Measurements from ENCODE around the gene SPINK5.

The SPINK5 gene

DNA sequence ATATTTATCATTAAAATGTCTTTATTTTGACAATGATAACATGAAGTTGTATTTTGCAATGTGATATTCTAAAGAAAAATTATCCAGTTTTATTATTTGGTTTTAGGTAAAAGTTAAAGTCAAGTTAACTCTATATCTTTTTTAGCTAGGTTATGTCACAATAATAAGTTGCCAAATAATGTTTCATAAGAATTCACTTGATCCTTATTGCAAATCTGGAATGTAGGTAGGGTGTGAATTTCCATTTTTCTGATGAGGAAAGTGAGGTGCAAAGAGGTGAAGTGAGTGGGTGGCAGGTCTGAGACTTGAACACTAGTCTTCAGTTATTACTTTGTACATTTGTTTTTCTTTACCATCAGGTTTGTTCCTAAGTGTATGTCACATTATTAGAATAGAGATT lies 21.5 kb downstream of the SPINK5 start:
- Mint-ChIP-seq H3K36me3 (no peaks in the 10 kb centered on the region), H3K27me3 (no peaks in the 10 kb centered on the region), H3K27ac (no peak overlapping the region), H3K4me3 (no peak overlapping the region), H3K4me1 (no peaks in the 10 kb centered on the region), H3K9me3 (peaks cover 16% of the 10 kb centered on the region)

DNA sequence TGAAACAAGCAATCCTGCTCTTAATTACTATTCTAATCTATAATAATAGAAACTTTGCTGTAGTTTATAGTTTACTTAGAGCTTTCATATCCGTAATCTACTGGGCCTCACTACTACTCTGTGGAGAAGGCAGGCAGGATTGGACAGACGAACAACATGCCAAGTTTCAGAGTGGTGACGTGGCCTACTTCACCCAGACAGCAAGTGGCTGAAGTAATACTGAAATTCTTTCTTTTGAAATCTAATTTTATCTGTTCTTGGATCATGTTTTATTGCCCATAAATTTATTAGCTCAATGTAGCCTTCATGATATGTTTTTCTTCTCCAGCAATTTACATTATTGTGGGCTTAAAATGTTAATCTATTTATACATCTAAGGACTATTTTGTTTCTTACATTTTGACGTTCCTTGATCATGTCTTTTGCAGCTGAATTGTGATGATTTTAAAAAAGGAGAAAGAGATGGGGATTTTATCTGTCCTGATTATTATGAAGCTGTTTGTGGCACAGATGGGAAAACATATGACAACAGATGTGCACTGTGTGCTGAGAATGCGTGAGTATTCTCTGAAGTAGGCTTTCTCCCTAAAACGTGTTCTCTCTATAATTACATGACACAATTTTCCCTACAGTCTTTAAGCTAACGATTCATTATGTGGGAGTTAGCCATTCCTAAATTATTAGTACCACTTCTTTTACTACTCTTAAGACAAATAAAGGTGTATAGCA lies 22.4 kb downstream of the SPINK5 start:
- Mint-ChIP-seq H3K9me3 (peaks cover 12% of the 10 kb centered on the region), H3K4me1 (no peaks in the 10 kb centered on the region), H3K27me3 (no peaks in the 10 kb centered on the region), H3K36me3 (no peaks in the 10 kb centered on the region), H3K27ac (no peak overlapping the region), H3K4me3 (no peak overlapping the region)

DNA sequence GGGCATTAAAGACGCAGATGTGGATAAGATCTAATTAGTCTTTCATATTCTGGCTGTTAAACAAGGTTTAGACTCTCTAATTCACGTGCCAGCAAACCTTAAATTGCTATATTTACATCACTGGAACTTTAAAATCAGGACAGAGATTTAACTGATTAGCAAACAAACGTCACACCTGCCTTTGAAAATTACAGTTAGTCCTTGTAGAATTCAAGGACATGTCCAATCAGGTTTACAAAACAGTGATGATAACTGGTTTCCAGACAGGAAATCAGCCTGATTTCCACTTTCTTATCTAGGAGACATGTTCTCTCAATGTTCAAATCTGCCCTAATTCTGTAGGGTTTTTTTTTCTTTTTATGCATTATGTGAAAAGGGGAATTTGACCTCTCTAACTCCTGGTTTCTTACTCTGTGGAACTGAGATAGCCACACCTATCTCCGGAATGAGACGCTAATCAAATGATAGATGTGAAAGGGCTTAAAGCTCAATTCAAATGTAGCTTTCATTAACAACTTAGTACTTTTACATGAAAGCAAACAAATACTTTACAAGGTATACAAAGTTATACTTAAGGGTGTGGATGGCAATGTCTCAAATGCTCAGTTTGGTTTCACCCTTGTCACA lies 26.5 kb downstream of the SPINK5 start:
- Mint-ChIP-seq H3K27ac (no peak overlapping the region), H3K27me3 (no peaks in the 10 kb centered on the region), H3K4me3 (no peak overlapping the region), H3K9me3 (no peaks in the 10 kb centered on the region), H3K36me3 (no peaks in the 10 kb centered on the region), H3K4me1 (no peaks in the 10 kb centered on the region)

DNA sequence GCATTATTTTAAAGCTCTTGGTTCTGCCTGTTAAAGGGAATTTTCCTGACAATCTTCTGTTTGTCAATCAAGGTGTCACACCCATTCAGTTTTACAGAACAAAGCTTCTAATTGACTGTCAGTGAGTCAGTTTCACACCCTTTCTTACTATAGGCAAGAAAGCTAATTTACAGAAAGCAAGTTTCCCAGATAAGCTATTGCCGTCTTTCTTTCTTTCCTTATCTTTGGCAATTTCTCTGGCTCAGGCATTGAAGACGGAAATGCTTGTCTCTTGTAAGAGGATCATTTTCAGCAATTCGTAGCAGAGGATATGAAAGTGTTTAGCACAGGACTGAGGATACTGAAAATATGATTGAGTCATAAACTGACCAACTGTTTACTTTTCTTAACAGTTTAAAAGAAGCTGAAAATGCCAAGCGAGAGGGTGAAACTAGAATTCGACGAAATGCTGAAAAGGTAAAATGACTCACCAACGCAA lies 27.0 kb downstream of the SPINK5 start:
- H3K36me3 Mint-ChIP-seq: no peaks in the 10 kb centered on the region
- H3K9me3 Mint-ChIP-seq: no peaks in the 10 kb centered on the region
- H3K27me3 Mint-ChIP-seq: no peaks in the 10 kb centered on the region
- no peaks in the 10 kb centered on the region for H3K4me1 Mint-ChIP-seq
- H3K4me3 Mint-ChIP-seq: no peak overlapping the region
- H3K27ac Mint-ChIP-seq: no peak overlapping the region

DNA sequence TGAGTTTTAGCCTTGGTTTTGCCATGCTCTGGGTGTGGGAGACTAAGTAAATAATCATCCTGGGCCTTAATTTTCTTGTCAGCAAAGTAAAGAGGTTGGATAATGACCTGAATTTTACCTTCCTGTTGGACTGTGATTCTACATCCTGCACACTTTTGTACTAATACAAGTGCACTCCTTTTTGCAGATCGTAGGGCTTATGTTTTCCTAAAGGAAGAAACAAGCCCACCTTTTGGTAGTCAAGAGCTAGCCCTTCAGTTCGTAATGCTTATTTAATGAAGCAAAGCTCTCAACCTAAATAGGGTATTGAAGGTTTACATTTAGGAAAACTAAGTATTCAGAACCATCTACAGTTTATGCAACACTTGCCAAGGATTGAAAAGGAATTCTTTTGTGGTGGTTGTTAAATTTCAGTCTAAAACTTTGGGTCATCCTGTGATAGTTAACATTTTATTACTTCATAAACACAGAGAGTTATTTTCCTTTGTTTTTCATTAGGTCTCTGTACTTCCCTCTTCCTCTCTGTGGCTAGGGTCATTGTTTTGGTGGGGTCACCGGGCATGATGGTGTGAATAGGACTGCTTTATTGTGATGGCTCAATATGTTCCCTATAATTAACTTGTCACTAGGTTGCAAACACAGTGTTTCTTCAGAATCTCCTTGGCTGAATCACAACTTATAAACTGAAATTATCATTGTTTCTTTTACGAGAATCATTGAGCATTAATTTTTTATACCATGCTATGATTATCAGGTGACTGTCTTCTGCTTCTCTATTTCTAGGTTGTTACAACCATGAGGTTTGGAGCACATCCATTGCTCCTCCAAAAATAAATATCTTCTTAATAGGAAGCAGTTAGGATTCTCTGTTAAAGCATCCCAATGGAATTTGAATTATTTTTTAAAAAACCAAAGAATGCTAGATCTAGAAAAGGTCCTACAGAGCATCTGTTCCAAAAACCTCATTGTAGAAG lies 28.5 kb downstream of the SPINK5 start:
- Mint-ChIP-seq H3K4me3 (no peak overlapping the region), H3K36me3 (no peaks in the 10 kb centered on the region), H3K27me3 (no peaks in the 10 kb centered on the region), H3K9me3 (no peaks in the 10 kb centered on the region), H3K27ac (no peak overlapping the region), H3K4me1 (no peaks in the 10 kb centered on the region)

DNA sequence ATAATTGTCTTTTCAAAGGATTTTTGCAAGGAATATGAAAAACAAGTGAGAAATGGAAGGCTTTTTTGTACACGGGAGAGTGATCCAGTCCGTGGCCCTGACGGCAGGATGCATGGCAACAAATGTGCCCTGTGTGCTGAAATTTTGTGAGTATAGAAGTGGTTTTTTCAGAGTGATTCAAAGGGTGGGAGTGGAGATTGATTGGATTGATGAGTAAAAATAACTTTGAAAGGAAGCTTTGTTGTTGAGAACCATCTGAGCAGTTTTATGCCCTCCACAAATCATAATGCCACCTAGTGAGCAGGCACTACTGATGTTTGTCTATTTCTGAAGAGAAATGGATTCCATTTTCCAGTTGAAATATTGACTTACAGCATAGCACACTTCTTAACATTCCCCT lies 30.6 kb downstream of the SPINK5 start:
- no peak overlapping the region for H3K4me3 Mint-ChIP-seq
- no peak overlapping the region for H3K27ac Mint-ChIP-seq
- H3K36me3 Mint-ChIP-seq: no peaks in the 10 kb centered on the region
- no peaks in the 10 kb centered on the region for H3K27me3 Mint-ChIP-seq
- H3K4me1 Mint-ChIP-seq: no peaks in the 10 kb centered on the region
- no peaks in the 10 kb centered on the region for H3K9me3 Mint-ChIP-seq

DNA sequence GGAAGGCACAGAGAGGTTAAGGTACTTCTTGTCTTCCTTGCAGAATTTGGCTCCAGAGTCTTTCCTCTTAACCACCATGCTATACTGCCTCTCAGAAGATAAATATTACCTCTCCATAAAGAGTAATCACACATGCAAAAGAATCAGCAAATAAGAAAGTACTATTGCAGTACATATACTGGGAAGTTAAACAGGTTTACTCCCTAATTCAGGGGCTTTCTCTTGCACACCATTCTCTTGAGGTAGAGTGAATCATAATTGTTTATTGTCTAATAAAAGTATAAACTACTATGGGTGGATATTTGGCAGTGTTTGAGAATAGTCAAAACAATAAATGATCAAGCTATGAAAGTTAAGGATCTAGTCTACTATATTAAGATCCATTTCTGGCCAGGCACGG lies 40.4 kb downstream of the SPINK5 start:
- Mint-ChIP-seq H3K36me3 (no peaks in the 10 kb centered on the region), H3K4me1 (no peaks in the 10 kb centered on the region), H3K4me3 (no peak overlapping the region), H3K27ac (no peak overlapping the region), H3K9me3 (no peaks in the 10 kb centered on the region), H3K27me3 (peaks cover 4% of the 10 kb centered on the region)

DNA sequence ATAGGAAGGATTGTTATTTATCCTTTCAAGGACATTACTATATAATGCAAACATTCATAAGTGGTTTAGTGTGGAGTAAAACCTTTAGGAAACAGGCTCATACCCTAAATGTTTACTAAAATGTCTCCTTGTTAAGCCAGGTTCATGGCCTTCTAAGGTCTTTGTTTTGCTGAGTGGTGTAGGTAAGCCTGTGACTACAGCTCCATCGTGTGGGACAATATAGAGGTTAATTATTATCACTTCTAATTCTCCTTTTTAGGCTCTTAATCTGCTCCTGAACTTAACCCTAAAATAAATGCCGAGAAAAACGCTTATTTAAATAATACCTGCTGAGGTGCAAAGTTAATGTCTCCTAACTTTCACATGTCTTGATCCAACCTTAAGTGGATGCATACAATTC lies 43.8 kb downstream of the SPINK5 start:
- Mint-ChIP-seq H3K27me3 (peaks cover 2% of the 10 kb centered on the region), H3K4me1 (no peaks in the 10 kb centered on the region), H3K4me3 (no peak overlapping the region), H3K36me3 (no peaks in the 10 kb centered on the region), H3K9me3 (no peaks in the 10 kb centered on the region), H3K27ac (no peak overlapping the region)

DNA sequence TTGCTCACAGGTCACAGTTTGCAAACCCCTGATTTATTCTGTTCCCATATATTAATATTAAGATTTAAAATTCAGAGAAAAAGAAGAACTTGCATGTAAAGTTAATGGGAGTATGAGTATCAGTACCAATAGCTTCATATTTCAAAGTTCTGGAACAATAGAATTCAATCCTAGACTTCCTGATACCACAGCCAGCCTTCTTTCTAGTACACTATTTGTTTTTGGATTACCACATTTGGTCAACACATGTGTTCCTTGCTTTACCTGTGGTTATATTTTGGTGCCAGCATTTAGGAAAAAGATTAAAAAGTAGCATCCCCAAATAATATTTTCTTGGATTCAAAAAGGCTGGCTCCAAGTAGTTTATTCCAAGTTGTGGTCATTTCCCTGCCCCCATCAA lies 49.5 kb downstream of the SPINK5 start:
- peaks cover 3% of the 10 kb centered on the region for H3K27me3 Mint-ChIP-seq
- H3K9me3 Mint-ChIP-seq: no peaks in the 10 kb centered on the region
- H3K36me3 Mint-ChIP-seq: no peaks in the 10 kb centered on the region
- no peak overlapping the region for H3K4me3 Mint-ChIP-seq
- no peaks in the 10 kb centered on the region for H3K4me1 Mint-ChIP-seq
- H3K27ac Mint-ChIP-seq: no peak overlapping the region

DNA sequence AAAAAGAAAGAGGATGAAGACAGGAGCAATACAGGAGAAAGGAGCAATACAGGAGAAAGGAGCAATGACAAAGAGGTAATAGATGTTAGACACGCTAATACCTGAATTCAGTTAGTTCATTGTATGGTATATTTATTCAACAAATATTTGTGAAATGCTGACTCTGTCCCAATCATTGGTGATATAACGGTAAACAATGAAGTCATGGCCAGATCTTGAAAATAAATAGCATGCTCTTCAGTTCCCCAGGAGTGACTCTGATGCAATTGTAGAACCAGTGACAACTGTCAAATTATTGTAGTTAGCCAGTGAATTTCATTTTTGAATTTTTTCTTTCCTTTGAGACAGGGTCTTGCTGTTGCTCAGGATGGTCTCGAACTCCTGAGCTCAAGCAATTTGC lies 56.5 kb downstream of the SPINK5 start:
- Mint-ChIP-seq H3K9me3 (no peaks in the 10 kb centered on the region), H3K36me3 (no peaks in the 10 kb centered on the region), H3K27ac (no peak overlapping the region), H3K27me3 (peaks cover 2% of the 10 kb centered on the region), H3K4me1 (no peaks in the 10 kb centered on the region), H3K4me3 (no peak overlapping the region)

DNA sequence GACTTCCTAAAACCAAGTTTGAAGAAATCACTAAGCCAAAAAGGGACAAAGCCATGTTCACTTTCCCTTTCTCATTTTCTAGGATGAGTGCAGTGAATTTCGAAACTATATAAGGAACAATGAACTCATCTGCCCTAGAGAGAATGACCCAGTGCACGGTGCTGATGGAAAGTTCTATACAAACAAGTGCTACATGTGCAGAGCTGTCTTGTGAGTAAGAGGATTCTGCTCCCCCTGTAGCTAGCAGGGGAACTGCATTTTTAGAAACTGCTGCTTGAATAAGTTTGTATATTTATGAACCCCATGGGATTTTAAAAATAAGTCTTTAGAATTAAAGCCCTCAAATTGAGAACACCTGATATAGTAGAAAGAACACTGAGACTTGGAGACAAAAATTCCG lies 61.9 kb downstream of the SPINK5 start:
- Mint-ChIP-seq H3K27me3 (no peaks in the 10 kb centered on the region), H3K36me3 (no peaks in the 10 kb centered on the region), H3K9me3 (no peaks in the 10 kb centered on the region), H3K4me3 (no peak overlapping the region), H3K4me1 (no peaks in the 10 kb centered on the region), H3K27ac (no peak overlapping the region)

DNA sequence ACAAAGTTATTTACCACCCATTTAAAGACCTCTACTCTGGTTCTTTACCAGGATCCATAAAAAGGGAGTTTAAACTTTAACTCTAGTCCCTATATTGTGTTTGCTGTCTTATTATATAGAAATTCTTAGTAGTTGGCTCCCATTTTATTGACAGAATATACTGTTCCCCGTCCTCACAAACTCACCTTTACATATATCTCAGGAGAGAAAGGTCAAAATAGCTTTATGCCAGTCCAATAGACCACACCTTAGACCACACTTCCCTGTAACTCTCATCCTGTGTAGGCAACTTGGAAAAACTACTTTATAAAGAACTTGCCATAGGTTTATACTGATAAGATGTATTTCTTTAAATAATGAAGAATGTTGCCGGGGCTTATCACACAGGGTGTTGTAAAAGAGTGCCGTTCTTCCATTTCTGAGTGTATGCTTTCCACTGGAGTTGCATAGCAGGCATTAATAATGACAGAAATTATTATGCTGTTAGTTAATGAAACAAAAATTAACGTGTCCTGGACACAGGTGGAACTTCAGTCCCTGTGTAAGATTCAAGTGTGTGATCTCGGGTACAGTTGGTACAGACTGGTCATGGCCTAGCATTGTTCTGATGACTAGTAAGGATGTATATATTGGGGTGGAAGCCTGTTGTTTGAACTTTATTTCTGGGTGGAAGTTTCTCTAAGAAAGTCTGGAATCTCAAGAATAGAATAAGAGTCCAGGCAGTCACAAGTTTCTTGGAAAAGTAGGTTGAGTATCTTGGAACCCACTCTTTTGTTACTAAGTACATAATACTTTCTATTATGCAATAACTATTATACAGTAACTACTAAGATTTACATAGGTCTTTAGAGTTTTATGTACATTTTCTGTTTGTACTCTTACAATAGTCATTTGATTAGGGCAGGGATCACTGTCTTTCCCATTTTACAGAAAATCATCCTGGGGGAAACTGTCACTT lies 71.6 kb downstream of the SPINK5 start:
- Mint-ChIP-seq H3K36me3 (no peaks in the 10 kb centered on the region), H3K4me1 (no peaks in the 10 kb centered on the region), H3K27ac (no peak overlapping the region), H3K9me3 (no peaks in the 10 kb centered on the region), H3K4me3 (no peak overlapping the region), H3K27me3 (no peaks in the 10 kb centered on the region)

DNA sequence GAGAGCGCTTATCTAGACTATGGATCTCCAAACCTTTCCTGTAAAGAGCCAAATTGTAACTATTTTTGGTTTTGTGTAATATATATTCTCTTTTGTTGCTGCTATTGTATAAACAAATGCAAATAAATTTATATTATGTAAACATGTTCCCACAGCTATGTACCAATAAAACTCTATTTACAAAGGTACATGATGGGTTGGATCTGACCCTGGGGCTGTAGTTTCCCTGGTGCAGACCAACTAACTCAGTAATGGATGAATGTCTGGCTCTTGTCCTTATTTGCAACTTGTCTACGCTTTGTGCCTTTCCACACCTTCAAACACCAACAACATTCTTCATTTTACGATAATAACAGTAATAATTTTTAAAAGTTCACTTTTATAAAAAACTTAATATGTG lies 77.1 kb downstream of the SPINK5 start:
- Mint-ChIP-seq H3K27ac (no peak overlapping the region), H3K4me1 (no peaks in the 10 kb centered on the region), H3K9me3 (no peaks in the 10 kb centered on the region), H3K4me3 (no peak overlapping the region), H3K36me3 (no peaks in the 10 kb centered on the region), H3K27me3 (peaks cover 1% of the 10 kb centered on the region)

DNA sequence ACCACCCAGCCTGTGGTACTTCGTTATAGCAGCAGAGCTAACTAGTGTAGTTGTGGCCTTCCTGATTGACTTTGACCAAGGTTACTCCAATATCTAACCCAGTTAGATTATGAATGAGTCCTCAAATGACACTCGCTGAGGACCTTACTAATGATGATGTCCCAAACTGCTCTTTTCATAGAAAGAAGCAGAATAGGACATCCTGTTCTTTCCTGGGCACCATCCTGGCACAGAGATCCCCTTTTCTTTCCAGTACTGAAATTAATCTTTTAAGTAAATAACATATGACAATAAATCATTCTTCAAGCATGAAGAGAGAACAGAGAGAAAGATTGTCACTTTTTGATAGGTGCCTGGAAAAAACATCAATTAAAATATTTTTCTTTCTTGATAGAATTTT lies 77.9 kb downstream of the SPINK5 start:
- peaks cover 1% of the 10 kb centered on the region for H3K27me3 Mint-ChIP-seq
- H3K4me3 Mint-ChIP-seq: no peak overlapping the region
- no peaks in the 10 kb centered on the region for H3K4me1 Mint-ChIP-seq
- H3K9me3 Mint-ChIP-seq: no peaks in the 10 kb centered on the region
- H3K36me3 Mint-ChIP-seq: no peaks in the 10 kb centered on the region
- no peak overlapping the region for H3K27ac Mint-ChIP-seq

DNA sequence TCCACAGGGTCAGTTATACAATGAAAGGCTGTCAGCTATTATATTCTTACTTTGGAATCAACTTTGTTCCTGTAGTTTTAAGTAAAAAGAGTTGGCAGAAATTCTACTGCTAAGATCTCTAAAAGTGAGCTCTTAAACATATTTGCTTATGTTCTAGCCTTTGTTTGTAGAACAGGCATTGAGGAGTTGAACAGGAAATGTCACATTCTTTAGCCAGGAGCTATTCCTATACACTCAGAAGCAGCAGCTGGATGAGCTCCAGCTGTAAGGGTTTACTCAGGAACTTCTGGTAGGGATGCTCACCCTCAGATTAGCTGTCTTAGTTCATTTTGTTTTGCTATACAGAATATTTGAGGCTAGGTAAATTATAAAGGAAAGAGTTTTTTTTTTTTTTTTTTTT lies 82.1 kb downstream of the SPINK5 start:
- H3K4me3 Mint-ChIP-seq: no peak overlapping the region
- peaks cover 6% of the 10 kb centered on the region for H3K27me3 Mint-ChIP-seq
- H3K9me3 Mint-ChIP-seq: no peaks in the 10 kb centered on the region
- H3K4me1 Mint-ChIP-seq: no peaks in the 10 kb centered on the region
- H3K27ac Mint-ChIP-seq: no peak overlapping the region
- no peaks in the 10 kb centered on the region for H3K36me3 Mint-ChIP-seq

All from activated naive CD4-positive, alpha-beta T cell treated with anti-CD3 and anti-CD28 coated beads, Interleukin-2, amount 50 U/mL, for 24 hours (primary cell).